ENCODE data around the gene UFC1. TPM values are rescaled to one million over a fixed set of nuclear protein-coding genes. Genes with fewer than 3 reads are reported as not detected.
A peak's percentile ranks its signal among the peaks of the same experiment; 100 is the strongest.

Gene UFC1
- polyA plus RNA-seq = 100 to 1,000 TPM; 137 to 193 (median 167) TPM
- long read RNA-seq, donor 1 = 0 reads
- long read RNA-seq, donor 2, transcript UFC1-201 (6 exons, 1,114 nt) = major isoform, 36 of 37 reads
- long read RNA-seq, donor 2, partial matches to known transcripts = 0 of 37 reads
- long read RNA-seq, donor 2, other reads (novel, unspliced or antisense) = 0 of 37 reads
- long read RNA-seq, donor 3, transcript UFC1-201 (6 exons, 1,114 nt) = major isoform, 54 of 57 reads
- long read RNA-seq, donor 3, partial matches to known transcripts = 0 of 57 reads
- long read RNA-seq, donor 3, other reads (novel, unspliced or antisense) = 0 of 57 reads
- long read RNA-seq, donor 4, partial matches to known transcripts = 0 of 3 reads
- long read RNA-seq, donor 4, other reads (novel, unspliced or antisense) = 0 of 3 reads
- long read RNA-seq, donor 5, transcript UFC1-201 (6 exons, 1,114 nt) = major isoform, 21 of 75 reads
- long read RNA-seq, donor 5, partial matches to known transcripts = 51 of 75 reads
- long read RNA-seq, donor 5, other reads (novel, unspliced or antisense) = 0 of 75 reads
- long read RNA-seq, donor 6, transcript UFC1-201 (6 exons, 1,114 nt) = major isoform, 54 of 140 reads
- long read RNA-seq, donor 6, partial matches to known transcripts = 84 of 140 reads
- long read RNA-seq, donor 6, other reads (novel, unspliced or antisense) = 0 of 140 reads
- long read RNA-seq, donor 7 = 0 reads
- long read RNA-seq, donor 8, transcript UFC1-201 (6 exons, 1,114 nt) = major isoform, 8 of 14 reads
- long read RNA-seq, donor 8, partial matches to known transcripts = 6 of 14 reads
- long read RNA-seq, donor 8, other reads (novel, unspliced or antisense) = 0 of 14 reads
- long read RNA-seq, donor 9, transcript UFC1-201 (6 exons, 1,114 nt) = major isoform, 17 of 40 reads
- long read RNA-seq, donor 9, partial matches to known transcripts = 23 of 40 reads
- long read RNA-seq, donor 9, other reads (novel, unspliced or antisense) = 0 of 40 reads
- long read RNA-seq, donor 10, transcript UFC1-201 (6 exons, 1,114 nt) = major isoform, 89 of 263 reads
- long read RNA-seq, donor 10, partial matches to known transcripts = 168 of 263 reads
- long read RNA-seq, donor 10, other reads (novel, unspliced or antisense) = 0 of 263 reads

DNA sequence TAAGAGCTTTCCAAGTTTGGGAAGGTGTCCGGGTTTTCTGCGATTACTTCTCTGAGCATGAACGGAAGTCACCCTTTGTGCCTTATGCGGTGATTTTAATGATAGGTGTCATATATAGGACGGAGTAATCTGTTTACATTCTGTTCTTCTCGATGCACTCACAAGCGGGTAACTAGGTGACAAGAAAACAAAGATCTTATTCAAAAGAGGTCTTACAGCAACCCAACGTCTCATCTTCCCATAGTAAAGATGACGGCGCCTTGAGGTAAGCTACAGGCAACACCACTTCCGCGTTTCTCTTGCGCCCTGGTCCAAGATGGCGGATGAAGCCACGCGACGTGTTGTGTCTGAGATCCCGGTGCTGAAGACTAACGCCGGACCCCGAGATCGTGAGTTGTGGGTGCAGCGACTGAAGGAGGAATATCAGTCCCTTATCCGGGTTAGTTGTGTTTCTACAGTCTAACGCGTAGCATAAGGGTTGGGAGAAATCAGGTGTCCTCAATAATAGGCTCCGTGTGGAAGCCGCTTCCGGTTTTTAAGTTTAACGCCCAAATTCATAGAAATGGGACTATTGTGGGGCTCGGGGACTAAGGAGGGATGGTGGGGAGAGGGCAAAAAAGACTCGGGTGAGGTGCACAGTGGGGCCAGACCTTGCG is at the start of gene UFC1:
UFC1 (plus strand) TSS at position 297 of the 656 bp plus-strand sequence; CDS start at position 317, 20 bp downstream.
- Histone ChIP-seq H3K27me3 (ENCODE audit: control insufficient read depth in 3 of 3, insufficient read depth in 3 of 3, low read length in 3 of 3) (no peaks in the 10 kb centered on the region), H3K27ac (ENCODE audit: low read depth in 1 of 3, low read length in 2 of 3) (peak within 1 kb of the TSS; percentile 84 to 96 (median 95)), H3K36me3 (ENCODE audit: control insufficient read depth in 3 of 3, insufficient read depth in 2 of 3, low read depth in 1 of 3, low read length in 3 of 3) (peaks cover 0 to 15% (median 0%) of the 10 kb centered on the region in 3 donors), H3K4me1 (ENCODE audit: control insufficient read depth in 3 of 3, insufficient read depth in 2 of 3, low read depth in 1 of 3, low read length in 2 of 3) (peaks cover 0 to 10% (median 2%) of the 10 kb centered on the region in 3 donors), H3K9me3 (ENCODE audit: control insufficient read depth in 2 of 2, insufficient read depth in 1 of 2, low read depth in 1 of 2, low read length in 1 of 2) (no peaks in the 10 kb centered on the region), H3K4me3 (ENCODE audit: low read depth in 1 of 3, low read length in 3 of 3) (peak within 1 kb of the TSS; percentile 41 to 64 (median 57))
- peak; percentile 88 to 94 for DNase-seq
- no peak for FAIRE-seq
- WGBS, 3 donors = 0 to 1% (median 0%) methylated on average over 33 of the region's 33 CpGs

DNA sequence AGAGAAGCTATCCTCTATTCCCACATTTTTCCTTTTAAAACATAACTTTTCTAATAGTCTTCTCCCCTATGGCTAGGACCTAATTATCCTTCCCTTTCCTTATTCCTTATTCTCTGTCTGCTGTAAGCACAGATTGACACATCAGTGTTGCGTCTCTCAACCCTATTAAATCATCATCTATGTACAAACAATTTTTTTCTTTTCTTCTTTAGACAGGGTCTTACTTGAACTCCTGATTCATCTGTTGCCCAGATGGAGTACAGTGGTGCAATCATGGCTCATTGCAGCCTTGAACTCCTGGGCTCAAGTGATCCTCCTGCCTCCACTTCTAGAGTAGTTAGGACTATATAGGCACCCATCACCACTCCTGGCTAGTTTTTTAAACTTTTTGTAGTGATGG is 47.3 kb upstream of the UFC1 start:
- H3K9me3 ChIP-seq (ENCODE audit: control insufficient read depth in 2 of 2, insufficient read depth in 1 of 2, low read depth in 1 of 2, low read length in 1 of 2) = no peaks in the 10 kb centered on the region
- DNase-seq (no peak), FAIRE-seq (no peak)
- H3K4me1 ChIP-seq (ENCODE audit: control insufficient read depth in 3 of 3, insufficient read depth in 2 of 3, low read depth in 1 of 3, low read length in 2 of 3) = no peaks in the 10 kb centered on the region
- no peak overlapping the region for H3K4me3 ChIP-seq (ENCODE audit: low read depth in 1 of 3, low read length in 3 of 3)
- 100% methylated on average over 1 of the region's 1 CpG for WGBS, 3 donors
- no peak overlapping the region for H3K27ac ChIP-seq (ENCODE audit: low read depth in 1 of 3, low read length in 2 of 3)
- no peaks in the 10 kb centered on the region for H3K27me3 ChIP-seq (ENCODE audit: control insufficient read depth in 3 of 3, insufficient read depth in 3 of 3, low read length in 3 of 3)
- H3K36me3 ChIP-seq (ENCODE audit: control insufficient read depth in 3 of 3, insufficient read depth in 2 of 3, low read depth in 1 of 3, low read length in 3 of 3) = peaks cover 3 to 19% (median 6%) of the 10 kb centered on the region in 3 donors

DNA sequence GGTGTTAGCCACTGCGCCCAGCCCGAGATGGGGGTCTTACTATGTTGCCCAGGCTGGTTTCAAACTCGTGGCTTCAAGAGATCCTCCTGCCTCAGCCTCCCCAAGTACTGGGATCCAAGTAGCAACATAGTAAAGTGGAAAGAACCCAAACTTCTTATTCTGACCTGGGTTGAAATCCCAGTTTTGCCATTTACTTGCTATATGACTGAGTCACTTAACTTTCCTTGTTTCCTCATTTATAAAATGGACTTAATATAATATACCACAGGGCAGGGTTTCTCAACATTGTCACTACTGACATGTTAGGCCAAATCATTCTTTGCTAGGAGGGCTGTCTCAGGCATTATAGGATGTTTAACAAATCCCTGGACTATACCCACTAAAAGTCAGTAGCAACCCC is 42.7 kb upstream of the UFC1 start:
- no peaks in the 10 kb centered on the region for H3K9me3 ChIP-seq (ENCODE audit: control insufficient read depth in 2 of 2, insufficient read depth in 1 of 2, low read depth in 1 of 2, low read length in 1 of 2)
- H3K36me3 ChIP-seq (ENCODE audit: control insufficient read depth in 3 of 3, insufficient read depth in 2 of 3, low read depth in 1 of 3, low read length in 3 of 3) = peaks cover 0 to 21% (median 0%) of the 10 kb centered on the region in 3 donors
- WGBS, 3 donors = 94 to 96% (median 95%) methylated on average over 3 of the region's 3 CpGs
- H3K4me3 ChIP-seq (ENCODE audit: low read depth in 1 of 3, low read length in 3 of 3) = no peak overlapping the region
- no peak for FAIRE-seq
- no peak for DNase-seq
- H3K27me3 ChIP-seq (ENCODE audit: control insufficient read depth in 3 of 3, insufficient read depth in 3 of 3, low read length in 3 of 3) = no peaks in the 10 kb centered on the region
- H3K27ac ChIP-seq (ENCODE audit: low read depth in 1 of 3, low read length in 2 of 3) = no peak overlapping the region
- H3K4me1 ChIP-seq (ENCODE audit: control insufficient read depth in 3 of 3, insufficient read depth in 2 of 3, low read depth in 1 of 3, low read length in 2 of 3) = peaks cover 0 to 2% (median 0%) of the 10 kb centered on the region in 3 donors

DNA sequence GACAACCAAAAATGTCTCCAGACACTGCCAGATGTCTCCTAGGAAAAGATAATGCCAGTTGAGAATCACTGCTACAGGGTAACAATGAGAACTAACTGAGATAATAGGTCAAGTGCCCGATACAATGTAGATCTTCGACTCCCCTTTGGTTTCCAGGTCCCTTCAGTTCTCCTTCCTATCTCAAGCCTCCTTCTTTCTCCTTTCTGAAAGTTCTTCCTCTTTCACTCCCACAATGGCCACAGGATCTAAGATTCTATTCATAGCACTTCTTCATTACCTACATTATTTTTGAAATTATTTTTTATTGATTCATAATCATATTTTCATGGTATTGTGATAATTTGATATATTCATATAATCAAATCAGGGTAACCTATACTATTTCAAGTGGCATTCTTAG is 42.3 kb upstream of the UFC1 start:
- Histone ChIP-seq H3K27ac (ENCODE audit: low read depth in 1 of 3, low read length in 2 of 3) (no peak overlapping the region), H3K4me1 (ENCODE audit: control insufficient read depth in 3 of 3, insufficient read depth in 2 of 3, low read depth in 1 of 3, low read length in 2 of 3) (peaks cover 1 to 3% (median 2%) of the 10 kb centered on the region in 3 donors), H3K36me3 (ENCODE audit: control insufficient read depth in 3 of 3, insufficient read depth in 2 of 3, low read depth in 1 of 3, low read length in 3 of 3) (peaks cover 0 to 22% (median 0%) of the 10 kb centered on the region in 3 donors), H3K27me3 (ENCODE audit: control insufficient read depth in 3 of 3, insufficient read depth in 3 of 3, low read length in 3 of 3) (no peaks in the 10 kb centered on the region), H3K4me3 (ENCODE audit: low read depth in 1 of 3, low read length in 3 of 3) (no peak overlapping the region), H3K9me3 (ENCODE audit: control insufficient read depth in 2 of 2, insufficient read depth in 1 of 2, low read depth in 1 of 2, low read length in 1 of 2) (no peaks in the 10 kb centered on the region)
- WGBS, 3 donors = 79 to 91% (median 80%) methylated on average over 2 of the region's 2 CpGs
- no peak for FAIRE-seq
- DNase-seq = no peak

DNA sequence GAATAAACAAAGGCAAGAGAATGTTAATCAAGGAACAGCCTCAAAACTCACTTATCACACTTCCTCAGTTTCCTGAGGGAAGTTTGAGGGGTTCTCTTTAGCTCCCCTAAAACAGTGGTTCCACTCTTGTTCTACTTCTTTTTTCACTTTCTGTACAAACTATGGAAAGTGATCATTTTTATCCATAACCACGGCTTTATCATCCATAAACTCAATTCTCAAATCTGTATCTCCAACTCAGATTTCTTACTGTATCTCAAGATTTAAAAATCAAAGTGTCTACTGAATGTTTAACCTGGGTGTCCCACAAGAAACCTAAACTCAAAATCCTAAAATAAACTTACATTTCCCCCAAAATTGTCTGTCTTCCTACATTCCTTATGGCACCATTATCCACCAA is 39.9 kb upstream of the UFC1 start:
- FAIRE-seq (no peak), DNase-seq (no peak)
- Histone ChIP-seq H3K27ac (ENCODE audit: low read depth in 1 of 3, low read length in 2 of 3) (no peak overlapping the region), H3K4me1 (ENCODE audit: control insufficient read depth in 3 of 3, insufficient read depth in 2 of 3, low read depth in 1 of 3, low read length in 2 of 3) (peaks cover 2 to 15% (median 6%) of the 10 kb centered on the region in 3 donors), H3K4me3 (ENCODE audit: low read depth in 1 of 3, low read length in 3 of 3) (no peak overlapping the region), H3K27me3 (ENCODE audit: control insufficient read depth in 3 of 3, insufficient read depth in 3 of 3, low read length in 3 of 3) (no peaks in the 10 kb centered on the region), H3K9me3 (ENCODE audit: control insufficient read depth in 2 of 2, insufficient read depth in 1 of 2, low read depth in 1 of 2, low read length in 1 of 2) (no peaks in the 10 kb centered on the region), H3K36me3 (ENCODE audit: control insufficient read depth in 3 of 3, insufficient read depth in 2 of 3, low read depth in 1 of 3, low read length in 3 of 3) (peaks cover 0 to 20% (median 0%) of the 10 kb centered on the region in 3 donors)
- WGBS, 3 donors = 67 to 85% (median 82%) methylated on average over 1 of the region's 1 CpG

DNA sequence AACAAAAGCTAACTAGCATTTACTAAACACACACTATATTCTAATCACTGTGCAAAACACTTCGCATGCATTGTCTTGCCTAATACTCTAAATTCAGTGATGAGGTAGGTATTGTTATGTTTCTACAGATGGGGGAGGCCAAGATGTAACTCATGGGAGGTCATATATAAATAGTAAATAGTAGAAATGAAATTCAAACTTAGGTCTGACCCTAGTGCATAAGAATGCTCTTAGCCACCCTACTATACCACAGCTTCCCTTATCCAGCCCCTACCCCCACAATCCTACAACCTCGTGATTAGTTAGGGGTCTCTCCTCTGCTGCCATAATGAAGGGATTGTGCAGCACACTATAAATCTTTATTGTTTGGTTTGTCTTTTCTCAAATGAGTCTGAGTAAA is 39.2 kb upstream of the UFC1 start:
- Histone ChIP-seq H3K4me1 (ENCODE audit: control insufficient read depth in 3 of 3, insufficient read depth in 2 of 3, low read depth in 1 of 3, low read length in 2 of 3) (peaks cover 2 to 21% (median 12%) of the 10 kb centered on the region in 3 donors), H3K27ac (ENCODE audit: low read depth in 1 of 3, low read length in 2 of 3) (no peak overlapping the region), H3K27me3 (ENCODE audit: control insufficient read depth in 3 of 3, insufficient read depth in 3 of 3, low read length in 3 of 3) (no peaks in the 10 kb centered on the region), H3K36me3 (ENCODE audit: control insufficient read depth in 3 of 3, insufficient read depth in 2 of 3, low read depth in 1 of 3, low read length in 3 of 3) (peaks cover 0 to 19% (median 0%) of the 10 kb centered on the region in 3 donors), H3K9me3 (ENCODE audit: control insufficient read depth in 2 of 2, insufficient read depth in 1 of 2, low read depth in 1 of 2, low read length in 1 of 2) (no peaks in the 10 kb centered on the region), H3K4me3 (ENCODE audit: low read depth in 1 of 3, low read length in 3 of 3) (no peak overlapping the region)
- FAIRE-seq (no peak), DNase-seq (no peak)
- WGBS, 3 donors = 78 to 92% (median 86%) methylated on average over 2 of the region's 2 CpGs

DNA sequence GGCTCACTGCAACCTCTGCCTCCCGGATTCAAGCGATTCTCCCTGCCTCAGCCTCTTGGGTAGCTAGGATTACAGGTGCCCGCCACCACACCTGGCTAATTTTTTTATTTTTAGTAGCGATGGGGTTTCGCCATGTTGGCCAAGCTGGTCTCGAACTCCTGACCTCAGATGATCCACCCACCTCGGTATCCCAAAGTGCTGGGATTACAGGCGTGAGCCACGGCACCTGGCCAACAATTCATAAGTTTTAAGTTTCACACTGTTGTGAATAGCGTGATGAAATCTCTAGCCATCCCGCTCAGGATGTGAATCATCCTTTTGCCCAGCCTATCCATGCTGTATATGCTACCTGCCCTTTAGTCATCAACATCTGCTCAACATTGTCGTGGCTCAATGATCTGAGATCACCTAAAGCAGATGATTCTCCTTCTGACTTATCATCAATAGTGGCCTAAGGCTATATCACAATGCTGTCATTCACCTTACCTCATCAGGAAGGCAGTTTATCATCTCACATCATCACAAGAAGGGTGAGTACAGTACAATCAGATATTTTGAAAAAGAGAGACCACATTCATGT is 38.6 kb upstream of the UFC1 start:
- H3K27ac ChIP-seq (ENCODE audit: low read depth in 1 of 3, low read length in 2 of 3) = no peak overlapping the region
- peaks cover 2 to 28% (median 12%) of the 10 kb centered on the region in 3 donors for H3K4me1 ChIP-seq (ENCODE audit: control insufficient read depth in 3 of 3, insufficient read depth in 2 of 3, low read depth in 1 of 3, low read length in 2 of 3)
- H3K36me3 ChIP-seq (ENCODE audit: control insufficient read depth in 3 of 3, insufficient read depth in 2 of 3, low read depth in 1 of 3, low read length in 3 of 3) = peaks cover 0 to 13% (median 0%) of the 10 kb centered on the region in 3 donors
- WGBS, 3 donors = 84 to 88% (median 85%) methylated on average over 12 of the region's 12 CpGs
- DNase-seq (no peak), FAIRE-seq (no peak)
- no peak overlapping the region for H3K4me3 ChIP-seq (ENCODE audit: low read depth in 1 of 3, low read length in 3 of 3)
- H3K9me3 ChIP-seq (ENCODE audit: control insufficient read depth in 2 of 2, insufficient read depth in 1 of 2, low read depth in 1 of 2, low read length in 1 of 2) = no peaks in the 10 kb centered on the region
- H3K27me3 ChIP-seq (ENCODE audit: control insufficient read depth in 3 of 3, insufficient read depth in 3 of 3, low read length in 3 of 3) = no peaks in the 10 kb centered on the region

Measured in small intestine (tissue), 16 donors.